HuH-7 (cell line): ENCODE measurements around the gene BCO1.

ENCODE experiments used
- DNase-seq: peaks from one replicate; pipeline ENCODE4 v3.0.0; 2011; ENCODE audit warnings: low spot score

Gene BCO1

GRCh38 chr16:81318711-81319110, 80.2 kb downstream of the BCO1 start:
- DNase-seq = no peak

DNA sequence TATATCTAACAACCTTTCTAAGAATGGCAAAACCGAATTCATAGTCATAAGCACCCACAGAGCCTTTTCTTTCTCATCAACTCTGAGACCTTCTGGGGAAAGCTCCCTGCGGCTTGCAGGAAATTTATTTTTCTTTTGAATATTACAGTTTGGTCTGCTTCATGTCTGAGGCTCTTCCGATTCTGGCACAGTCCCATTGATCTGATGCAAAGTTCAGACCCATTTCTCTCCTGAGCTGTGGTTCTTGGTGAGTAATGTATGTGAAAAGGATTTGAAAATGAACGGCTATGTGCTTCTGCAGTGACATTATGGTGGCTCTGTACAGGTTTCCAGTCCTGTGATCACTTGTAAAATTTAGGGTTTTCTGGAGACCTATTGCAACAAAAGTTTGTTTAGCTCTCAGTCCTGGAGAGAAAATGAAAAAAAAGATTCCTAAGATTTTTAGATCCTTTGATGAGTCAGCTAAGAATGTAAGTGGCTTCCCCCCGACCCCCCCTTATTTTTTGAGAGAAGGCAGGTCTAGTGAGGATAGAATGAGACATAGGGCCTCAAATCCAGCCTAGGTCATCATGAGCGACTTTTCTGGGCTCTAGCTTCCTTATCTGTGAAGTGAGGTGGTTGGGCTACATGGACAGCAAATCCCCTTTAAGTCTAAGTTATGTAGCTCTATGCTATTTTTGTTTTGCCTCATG, 80.9 kb downstream of the BCO1 start:
- no peak for DNase-seq

GRCh38 chr16:81321039-81321438, 82.5 kb downstream of the BCO1 start:
- no peak for DNase-seq

- DNase-seq = no peak
Observed at GRCh38 chr16:81321536-81321935, 83.0 kb downstream of the BCO1 start.

DNA sequence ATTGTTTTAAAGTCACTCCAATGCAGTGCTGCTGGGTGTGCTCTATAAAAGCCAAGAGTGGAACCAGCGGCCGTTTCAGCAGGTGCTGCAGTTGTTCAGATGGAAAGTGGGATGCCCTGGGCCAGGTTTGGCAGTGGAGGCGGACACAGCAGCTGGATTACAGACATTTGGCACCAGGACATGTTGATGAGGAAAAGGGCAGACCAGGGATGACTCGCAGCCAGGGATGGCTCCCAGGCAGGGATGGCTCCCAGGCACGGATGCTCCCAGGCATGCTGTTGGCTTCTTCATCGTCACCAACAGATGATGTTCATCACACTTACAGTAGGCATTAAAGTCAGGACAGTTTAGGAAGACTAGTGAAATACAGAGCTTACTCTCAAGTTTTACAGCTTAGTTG, 86.3 kb downstream of the BCO1 start:
- no peak for DNase-seq

GRCh38 chr16:81327011-81327410, 88.5 kb downstream of the BCO1 start:
- DNase-seq = no peak

DNA sequence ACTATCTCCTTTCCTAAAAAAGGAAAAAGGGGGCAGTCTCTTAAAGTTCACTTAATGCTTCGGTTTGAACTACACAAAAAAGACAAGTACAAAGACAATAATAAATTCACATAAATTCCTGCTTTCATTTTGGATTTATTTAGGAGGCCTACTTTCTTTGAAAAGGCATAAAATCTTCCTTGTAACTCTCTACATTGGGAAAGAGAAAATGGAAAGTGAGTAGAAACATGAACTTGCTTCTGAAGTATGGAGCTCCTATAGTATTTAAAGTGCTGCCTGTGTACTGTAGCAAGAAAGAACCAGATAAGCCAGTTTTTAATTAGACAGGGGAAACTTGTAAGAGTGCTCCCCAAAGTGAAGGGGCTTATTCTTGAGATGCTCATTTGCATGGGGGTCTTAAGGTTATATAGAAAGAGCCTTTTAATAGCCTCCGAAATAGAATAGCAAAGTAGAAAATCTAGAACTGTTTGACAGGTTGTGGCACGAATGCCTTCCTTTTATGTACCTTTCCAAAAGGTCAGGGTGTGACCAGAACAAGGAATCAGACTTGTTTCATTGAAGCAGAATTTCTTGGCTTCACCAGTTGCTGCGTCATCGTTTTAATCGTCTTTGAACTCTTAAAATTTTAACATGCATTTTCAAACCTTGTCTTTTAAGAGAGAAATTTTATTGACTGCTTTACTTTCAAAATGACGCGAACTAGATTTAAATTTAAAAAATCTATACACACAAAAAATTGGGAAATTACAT, 89.1 kb downstream of the BCO1 start:
- DNase-seq = no peak

DNA sequence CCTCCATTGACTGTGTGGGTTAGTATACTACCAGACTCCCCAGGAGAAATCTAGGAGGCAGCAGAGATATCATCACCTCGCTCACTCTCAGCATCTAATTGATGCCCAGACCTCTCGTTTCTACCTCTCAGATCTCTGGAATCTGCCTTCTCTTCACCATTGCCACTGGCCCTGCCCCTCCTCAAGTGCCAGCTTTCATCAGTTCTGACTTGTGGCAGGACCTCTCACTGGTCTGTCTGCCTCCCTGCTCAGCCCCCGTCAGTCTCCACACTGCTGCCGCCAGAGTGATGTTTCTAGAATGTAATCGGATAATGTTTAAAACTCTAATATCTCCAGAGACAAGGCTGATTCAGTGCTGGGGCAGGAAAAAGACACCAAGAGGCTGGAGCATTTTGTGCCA, 91.5 kb downstream of the BCO1 start:
- no peak for DNase-seq

DNA sequence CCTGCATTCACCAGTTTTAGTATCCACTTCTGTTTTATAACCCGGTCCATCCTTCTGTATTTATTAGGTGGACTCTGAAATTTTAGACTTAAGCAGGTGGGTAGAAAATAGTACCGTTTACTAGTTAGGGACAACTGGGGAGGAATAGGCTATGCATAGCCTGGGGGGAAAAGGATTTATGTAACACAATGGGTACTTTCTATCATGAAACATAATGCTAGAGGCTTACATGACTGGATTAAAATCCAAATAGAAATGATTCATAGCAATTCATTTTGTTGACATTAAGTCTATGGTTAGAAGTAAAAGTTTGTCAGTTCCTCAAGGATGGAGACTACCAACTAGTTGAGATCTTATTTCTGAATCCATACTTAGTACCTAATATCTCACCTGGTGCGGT, 94.9 kb downstream of the BCO1 start:
- DNase-seq = no peak

DNA sequence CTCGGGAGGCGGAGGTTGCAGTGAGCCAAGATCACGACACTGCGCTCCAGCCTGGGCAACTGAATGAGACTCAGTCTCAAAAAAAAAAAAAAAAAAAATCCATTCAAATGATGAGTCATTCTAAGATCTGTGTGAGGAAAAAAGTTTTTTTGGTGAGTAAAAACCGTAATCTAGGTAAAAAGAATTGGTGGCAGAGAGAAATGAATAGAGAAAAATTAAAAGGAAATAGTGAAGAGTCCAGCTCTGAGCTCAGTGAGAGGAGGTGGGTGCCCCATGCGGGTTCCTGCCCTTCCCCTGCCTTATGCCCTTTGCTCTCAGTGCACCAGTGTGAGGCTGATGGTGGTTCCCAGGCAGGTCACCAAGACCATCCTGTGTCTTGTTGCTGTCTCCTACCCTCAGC, 97.2 kb downstream of the BCO1 start:
- no peak for DNase-seq

DNA sequence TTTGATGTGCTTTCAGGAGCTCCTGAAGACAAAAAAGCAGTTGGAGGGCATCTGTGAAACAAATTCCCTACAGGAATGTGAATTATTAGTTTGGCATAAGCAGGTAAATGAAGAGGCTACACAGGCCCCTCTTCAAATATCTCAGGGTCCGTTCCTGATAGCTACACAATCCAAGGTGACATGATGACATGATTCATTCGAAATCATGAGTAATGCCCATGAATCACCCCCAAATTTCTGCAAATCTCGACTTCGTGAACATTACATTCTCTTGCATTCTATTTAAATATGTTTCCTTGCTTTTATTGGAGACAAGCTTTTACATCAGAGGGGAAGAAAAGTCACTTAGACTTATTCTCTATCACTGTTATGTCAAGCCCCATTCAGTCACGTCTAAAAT, 98.6 kb downstream of the BCO1 start:
- DNase-seq = no peak
